K562 (cell line): ENCODE data around the gene RPTOR. TPM values are rescaled to one million over a fixed set of nuclear protein-coding genes. Genes with fewer than 3 reads are reported as not detected.

Experiments
- ARNT ChIP-seq, 2 experiments: fragments of 450-650 bp; IDR thresholded peaks; 2 replicates each; pipeline ENCODE4 v1.6.1; 2016; ENCODE audit warnings: mild to moderate bottlenecking in 1 of 2
- CBFB ChIP-seq: sonication (generic); formaldehyde crosslinking; IDR thresholded peaks from 2 replicates; pipeline ENCODE4 v1.4.0; 2020; ENCODE audit warnings: mild to moderate bottlenecking, missing genetic modification reagents
- CHCHD3 ChIP-seq: fragments of 250-450 bp; sonication (Bioruptor Pico); IDR thresholded peaks from 2 replicates; pipeline ENCODE4 v2.1.2; 2022; ENCODE audit warnings: mild to moderate bottlenecking
- CREBBP ChIP-seq: IDR thresholded peaks from one replicate; pipeline ENCODE4 v1.6.1; 2012; ENCODE audit warnings: low read depth, mild to moderate bottlenecking, control low read depth, inconsistent platforms, low read length
- FOXJ2 ChIP-seq: fragments of 200-800 bp; sonication (Bioruptor generic); IDR thresholded peaks from 2 replicates; pipeline ENCODE4 v1.6.1; 2016; ENCODE audit warnings: missing genetic modification characterization, missing compliant biosample characterization
- HDGF ChIP-seq: fragments of 450-650 bp; IDR thresholded peaks from 2 replicates; pipeline ENCODE4 v1.6.1; 2016
- JUND ChIP-seq, 2 experiments: IDR thresholded peaks; 2 replicates in 1 of 2; 3 replicates in 1 of 2; pipeline ENCODE4 v1.6.1; 2011; ENCODE audit warnings: borderline replicate concordance in 2 of 2, low read depth in 2 of 2, low read length in 2 of 2, improper control_type of control experiment in 1 of 2, missing biosample characterization in 1 of 2, missing genetic modification characterization in 1 of 2, missing genetic modification reagents in 1 of 2
- KLF16 ChIP-seq: IDR thresholded peaks from 2 replicates; pipeline ENCODE4 v1.6.1; 2016; ENCODE audit warnings: antibody characterized with exemption
- LCOR ChIP-seq: sonication (generic); formaldehyde crosslinking; IDR thresholded peaks from 2 replicates; pipeline ENCODE4 v1.8.0; 2022; ENCODE audit warnings: mild to moderate bottlenecking, missing genetic modification reagents
- MAFK ChIP-seq: IDR thresholded peaks from 2 replicates; pipeline ENCODE4 v1.6.1; 2011; ENCODE audit warnings: low read length, improper control_type of control experiment
- OTX1 ChIP-seq: fragments of 450-650 bp; formaldehyde crosslinking; IDR thresholded peaks from 2 replicates; pipeline ENCODE4 v1.4.0; 2022; ENCODE audit warnings: mild to moderate bottlenecking
- POLR2H ChIP-seq: IDR thresholded peaks from 2 replicates; pipeline ENCODE4 v1.6.1; 2016; ENCODE audit warnings: missing genetic modification characterization, low read depth, mild to moderate bottlenecking, control low read depth, missing compliant biosample characterization, moderate library complexity
- RCOR1 ChIP-seq, 2 experiments: IDR thresholded peaks; 2 replicates each; pipeline ENCODE4 v1.6.1; 2012; ENCODE audit warnings: low read depth in 2 of 2, low read length in 2 of 2, borderline replicate concordance in 1 of 2, improper control_type of control experiment in 1 of 2
- SMARCA5 ChIP-seq: fragments of 450-650 bp; IDR thresholded peaks from 2 replicates; pipeline ENCODE4 v1.6.1; 2016
- SMARCC2 ChIP-seq: fragments of 450-650 bp; IDR thresholded peaks from 2 replicates; pipeline ENCODE4 v1.6.1; 2017; ENCODE audit warnings: antibody characterized with exemption, moderate library complexity, mild to moderate bottlenecking, low read depth
- TAL1 ChIP-seq: fragments of 450-650 bp; IDR thresholded peaks from 2 replicates; pipeline ENCODE4 v1.6.1; 2016; ENCODE audit warnings: mild to moderate bottlenecking
- ZBED1 ChIP-seq: IDR thresholded peaks from 2 replicates; pipeline ENCODE4 v1.6.1; 2014
- ZBTB7A ChIP-seq: IDR thresholded peaks from 2 replicates; pipeline ENCODE4 v1.6.1; 2011; ENCODE audit warnings: low read depth, mild to moderate bottlenecking, low read length, moderate library complexity, borderline replicate concordance; ENCODE audit not compliant: control insufficient read depth
- ZNF146 ChIP-seq: IDR thresholded peaks from one replicate; pipeline ENCODE4 v1.6.1; 2018; ENCODE audit warnings: missing compliant biosample characterization; ENCODE audit not compliant: unreplicated experiment
- ZNF445 ChIP-seq: fragments of 250-450 bp; sonication (Bioruptor Pico); IDR thresholded peaks from 2 replicates; pipeline ENCODE4 v1.4.0; 2020; ENCODE audit warnings: low read depth, mild to moderate bottlenecking, moderate library complexity
- ZZZ3 ChIP-seq: fragments of 450-650 bp; IDR thresholded peaks from 2 replicates; pipeline ENCODE4 v1.6.1; 2016; ENCODE audit warnings: antibody characterized with exemption, mild to moderate bottlenecking, moderate library complexity
- polyA plus RNA-seq, 8 experiments: library from polyadenylated mRNA; depleted of rRNA in 4 of 8; stranded (reverse) in 5 of 8; unstranded in 3 of 8; fragments of >200 nt; fragmentation: Nextera tagmentation in 2 of 8; fragmentation: Illumina TruSeq in 1 of 8; extraction: Ambion mirVana in 2 of 8; extraction: Trizol in 1 of 8; gene quantifications; 2 replicates each; pipeline versions ENCODE4 v1.2.1 to v1.2.3, GENCODE V29; 2011 to 2014; ENCODE audit warnings: inconsistent platforms in 1 of 8, missing spikeins in 1 of 8
- total RNA-seq, 7 experiments: library from RNA; depleted of rRNA in 6 of 7; stranded (reverse); fragments of >200 nt in 6 of 7; fragmentation: Illumina TruSeq in 2 of 7; extraction: Trizol in 2 of 7; gene quantifications; 2 replicates each; pipeline versions ENCODE4 v1.2.1 to v1.2.3, GENCODE V29; 2011 to 2021; ENCODE audit warnings: low replicate concordance in 1 of 7
- TF ChIP-seq, protein P1 (sequence below): fragments of 250-450 bp; sonication (Bioruptor Pico); IDR thresholded peaks from 2 replicates; pipeline ENCODE4 v1.4.0; 2020; ENCODE audit warnings: borderline replicate concordance
- TF ChIP-seq, protein P2 (sequence below), 2 experiments: fragments of 450-650 bp in 1 of 2; sonication (generic) in 1 of 2; formaldehyde crosslinking; conservative IDR thresholded peaks; 2 replicates each; pipeline versions ENCODE4 v1.4.0 to v1.8.1; 2020 to 2022; ENCODE audit warnings: mild to moderate bottlenecking in 1 of 2, missing genetic modification reagents in 1 of 2
- TF ChIP-seq, protein P3 (sequence below): sonication (generic); formaldehyde crosslinking; IDR thresholded peaks from 2 replicates; pipeline ENCODE4 v1.8.1; 2023; ENCODE audit warnings: mild to moderate bottlenecking, missing genetic modification reagents
- TF ChIP-seq, protein P4 (sequence below): sonication (generic); formaldehyde crosslinking; IDR thresholded peaks from 2 replicates; pipeline ENCODE4 v1.8.0; 2022; ENCODE audit warnings: missing genetic modification reagents, mild to moderate bottlenecking, moderate library complexity, borderline replicate concordance

Gene RPTOR
- total and polyA plus RNA-seq, 9 of the 15 experiments (the other 6 are each of a cell fraction or from before 2014, with no cell fraction given) = 0.24 to 54.1 (median 10.2) TPM

DNA sequence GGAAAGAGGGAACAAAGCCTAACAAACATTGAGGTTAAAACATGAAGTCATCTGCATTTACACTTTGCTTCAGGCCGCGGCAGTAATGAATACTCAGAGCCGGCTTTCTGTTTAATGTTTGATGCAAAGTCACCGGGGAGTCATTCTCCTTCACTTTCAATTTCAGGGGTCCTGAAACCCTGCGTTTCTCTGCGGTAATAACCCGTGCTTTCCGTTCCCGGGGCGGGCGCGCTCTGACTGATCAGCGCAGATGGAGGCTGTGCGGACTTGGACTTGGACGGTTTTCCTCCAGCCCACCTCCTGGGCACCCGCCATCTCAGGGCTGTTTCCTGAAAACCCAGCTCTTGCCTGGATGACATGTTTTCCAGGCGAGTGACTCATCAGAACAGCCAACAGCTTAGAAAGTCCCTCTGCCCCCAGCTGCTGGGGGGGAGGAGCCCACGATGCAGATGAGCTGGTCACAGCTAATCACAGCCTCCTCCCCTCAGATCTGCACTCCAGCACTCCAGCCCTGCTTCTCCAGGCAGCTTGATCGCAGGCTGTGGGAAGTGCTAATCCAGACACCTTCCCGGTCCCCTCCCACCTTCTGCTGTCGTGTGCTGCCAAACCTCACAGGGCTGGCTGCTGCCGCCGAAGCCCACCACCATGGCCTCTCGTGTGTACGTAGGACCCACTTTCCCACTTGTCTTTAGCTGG is 288.4 kb downstream of the RPTOR start (continued):
- TF ChIP-seq, protein P1, sequence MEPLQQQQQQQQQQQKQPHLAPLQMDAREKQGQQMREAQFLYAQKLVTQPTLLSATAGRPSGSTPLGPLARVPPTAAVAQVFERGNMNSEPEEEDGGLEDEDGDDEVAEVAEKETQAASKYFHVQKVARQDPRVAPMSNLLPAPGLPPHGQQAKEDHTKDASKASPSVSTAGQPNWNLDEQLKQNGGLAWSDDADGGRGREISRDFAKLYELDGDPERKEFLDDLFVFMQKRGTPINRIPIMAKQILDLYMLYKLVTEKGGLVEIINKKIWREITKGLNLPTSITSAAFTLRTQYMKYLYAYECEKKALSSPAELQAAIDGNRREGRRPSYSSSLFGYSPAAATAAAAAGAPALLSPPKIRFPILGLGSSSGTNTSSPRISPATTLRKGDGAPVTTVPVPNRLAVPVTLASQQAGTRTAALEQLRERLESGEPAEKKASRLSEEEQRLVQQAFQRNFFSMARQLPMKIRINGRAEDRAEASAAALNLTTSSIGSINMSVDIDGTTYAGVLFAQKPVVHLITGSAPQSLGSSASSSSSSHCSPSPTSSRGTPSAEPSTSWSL = no peak
- TF ChIP-seq ARNT (IDR thresholded peaks at IDR 0.05) = no peak
- TF ChIP-seq, protein P2, sequence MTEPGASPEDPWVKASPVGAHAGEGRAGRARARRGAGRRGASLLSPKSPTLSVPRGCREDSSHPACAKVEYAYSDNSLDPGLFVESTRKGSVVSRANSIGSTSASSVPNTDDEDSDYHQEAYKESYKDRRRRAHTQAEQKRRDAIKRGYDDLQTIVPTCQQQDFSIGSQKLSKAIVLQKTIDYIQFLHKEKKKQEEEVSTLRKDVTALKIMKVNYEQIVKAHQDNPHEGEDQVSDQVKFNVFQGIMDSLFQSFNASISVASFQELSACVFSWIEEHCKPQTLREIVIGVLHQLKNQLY (CRISPR knock-in tag; conservative IDR thresholded peaks at IDR 0.05) = no peak
- no peak for TF ChIP-seq CHCHD3 (CRISPR knock-in tag)
- TF ChIP-seq, protein P3, sequence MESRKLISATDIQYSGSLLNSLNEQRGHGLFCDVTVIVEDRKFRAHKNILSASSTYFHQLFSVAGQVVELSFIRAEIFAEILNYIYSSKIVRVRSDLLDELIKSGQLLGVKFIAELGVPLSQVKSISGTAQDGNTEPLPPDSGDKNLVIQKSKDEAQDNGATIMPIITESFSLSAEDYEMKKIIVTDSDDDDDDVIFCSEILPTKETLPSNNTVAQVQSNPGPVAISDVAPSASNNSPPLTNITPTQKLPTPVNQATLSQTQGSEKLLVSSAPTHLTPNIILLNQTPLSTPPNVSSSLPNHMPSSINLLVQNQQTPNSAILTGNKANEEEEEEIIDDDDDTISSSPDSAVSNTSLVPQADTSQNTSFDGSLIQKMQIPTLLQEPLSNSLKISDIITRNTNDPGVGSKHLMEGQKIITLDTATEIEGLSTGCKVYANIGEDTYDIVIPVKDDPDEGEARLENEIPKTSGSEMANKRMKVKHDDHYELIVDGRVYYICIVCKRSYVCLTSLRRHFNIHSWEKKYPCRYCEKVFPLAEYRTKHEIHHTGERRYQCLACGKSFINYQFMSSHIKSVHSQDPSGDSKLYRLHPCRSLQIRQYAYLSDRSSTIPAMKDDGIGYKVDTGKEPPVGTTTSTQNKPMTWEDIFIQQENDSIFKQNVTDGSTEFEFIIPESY (CRISPR knock-in tag) = 0 out of 2 replicates have a peak, but pooled peaks have one; percentile 13
- peak; percentile 81 for TF ChIP-seq POLR2H (tag)
- no peak for TF ChIP-seq KLF16
- no peak for TF ChIP-seq CBFB (CRISPR knock-in tag)
- peak; percentile 97 for TF ChIP-seq JUND (IDR thresholded peaks at IDR 0.05; ENCODE audit: borderline replicate concordance, low read depth, low read length)
- TF ChIP-seq JUND (tag; IDR thresholded peaks at IDR 0.05; ENCODE audit: borderline replicate concordance, low read depth, low read length) = peak; percentile 98
- TF ChIP-seq ZZZ3 = no peak
- peak; percentile 70 for TF ChIP-seq MAFK
- no peak for TF ChIP-seq CREBBP
- no peak; the same call in 1 of the 2 replicates for TF ChIP-seq HDGF
- TF ChIP-seq ZNF445 = no peak
- TF ChIP-seq SMARCA5 = no peak
- 0 out of 2 replicates have a peak, but pooled peaks have one; percentile 54 for TF ChIP-seq LCOR (CRISPR knock-in tag)
- TF ChIP-seq ZBED1 = no peak
- peak; percentile 57; the same call in 1 of the 2 replicates for TF ChIP-seq SMARCC2
- TF ChIP-seq RCOR1 (IDR thresholded peaks at IDR 0.05; ENCODE audit: borderline replicate concordance in 1 of 2, low read depth in 2 of 2, low read length in 2 of 2) = peak in 1 of 2 experiments; percentile 72; a peak in 2 of 4 replicates
- no peak for TF ChIP-seq OTX1 (CRISPR knock-in tag)
- no peak for TF ChIP-seq ZNF146 (CRISPR knock-in tag)
- peak; percentile 74; the same call in 1 of the 2 replicates for TF ChIP-seq ZBTB7A
- peak; percentile 28; the same call in 1 of the 2 replicates for TF ChIP-seq FOXJ2 (tag)
- no peak; the same call in 1 of the 2 replicates for TF ChIP-seq TAL1
- TF ChIP-seq, protein P4, sequence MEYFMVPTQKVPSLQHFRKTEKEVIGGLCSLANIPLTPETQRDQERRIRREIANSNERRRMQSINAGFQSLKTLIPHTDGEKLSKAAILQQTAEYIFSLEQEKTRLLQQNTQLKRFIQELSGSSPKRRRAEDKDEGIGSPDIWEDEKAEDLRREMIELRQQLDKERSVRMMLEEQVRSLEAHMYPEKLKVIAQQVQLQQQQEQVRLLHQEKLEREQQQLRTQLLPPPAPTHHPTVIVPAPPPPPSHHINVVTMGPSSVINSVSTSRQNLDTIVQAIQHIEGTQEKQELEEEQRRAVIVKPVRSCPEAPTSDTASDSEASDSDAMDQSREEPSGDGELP (CRISPR knock-in tag) = peak; percentile 98
